ENCODE data around the gene HIC1. TPM values are rescaled to one million over a fixed set of nuclear protein-coding genes. Genes with fewer than 3 reads are reported as not detected.

The HIC1 gene
- total RNA-seq, 1 donor from 2014 or later: 21.6 TPM

GRCh38 chr17:2063261-2064146 is 8.6 kb downstream of the HIC1 start:
- no peak for DNase-seq (ENCODE audit: extremely low spot score, unreplicated experiment)
- Mint-ChIP-seq H3K4me3 (no peak overlapping the region), H3K36me3 (peaks cover 29% of the 10 kb centered on the region), H3K27me3 (peaks cover 16% of the 10 kb centered on the region), H3K9me3 (no peaks in the 10 kb centered on the region), H3K27ac (no peak overlapping the region), H3K4me1 (ENCODE audit: unreplicated experiment) (peaks cover 41% of the 10 kb centered on the region)
- no peak for TF ChIP-seq CTCF (conservative IDR thresholded peaks at IDR 0.05)

- TF ChIP-seq CTCF (conservative IDR thresholded peaks at IDR 0.05): no peak
- Mint-ChIP-seq H3K36me3 (peaks cover 29% of the 10 kb centered on the region), H3K4me1 (ENCODE audit: unreplicated experiment) (peaks cover 46% of the 10 kb centered on the region), H3K4me3 (no peak overlapping the region), H3K27me3 (peaks cover 16% of the 10 kb centered on the region), H3K9me3 (no peaks in the 10 kb centered on the region), H3K27ac (no peak overlapping the region)
- no peak for DNase-seq (ENCODE audit: extremely low spot score, unreplicated experiment)
Observed at GRCh38 chr17:2064147-2064489, 9.2 kb downstream of the HIC1 start.

GRCh38 chr17:2064520-2064971 is 9.6 kb downstream of the HIC1 start:
- no peak overlapping the region for H3K27ac Mint-ChIP-seq
- H3K4me1 Mint-ChIP-seq (ENCODE audit: unreplicated experiment): peaks cover 47% of the 10 kb centered on the region

GRCh38 chr17:2064980-2065785 is 10.3 kb downstream of the HIC1 start:
- H3K4me1 Mint-ChIP-seq (ENCODE audit: unreplicated experiment): peaks cover 53% of the 10 kb centered on the region
- no peak overlapping the region for H3K4me3 Mint-ChIP-seq
- no peak for DNase-seq (ENCODE audit: extremely low spot score, unreplicated experiment)
- peaks cover 29% of the 10 kb centered on the region for H3K36me3 Mint-ChIP-seq
- H3K9me3 Mint-ChIP-seq: no peaks in the 10 kb centered on the region
- H3K27me3 Mint-ChIP-seq: peaks cover 7% of the 10 kb centered on the region
- peak; percentile 51 for TF ChIP-seq CTCF (conservative IDR thresholded peaks at IDR 0.05)
- no peak overlapping the region for H3K27ac Mint-ChIP-seq

More at GRCh38 chr17:2064520-2064971, 9.6 kb downstream of the HIC1 start:
- Mint-ChIP-seq H3K9me3 (no peaks in the 10 kb centered on the region), H3K4me3 (no peak overlapping the region), H3K27me3 (peaks cover 13% of the 10 kb centered on the region), H3K36me3 (peaks cover 28% of the 10 kb centered on the region)
- DNase-seq (ENCODE audit: extremely low spot score, unreplicated experiment): no peak
- TF ChIP-seq CTCF (conservative IDR thresholded peaks at IDR 0.05): no peak

GRCh38 chr17:2065949-2066400 is 11.1 kb downstream of the HIC1 start:
- H3K27me3 Mint-ChIP-seq: no peaks in the 10 kb centered on the region
- no peak overlapping the region for H3K27ac Mint-ChIP-seq
- DNase-seq (ENCODE audit: extremely low spot score, unreplicated experiment): no peak
- H3K4me1 Mint-ChIP-seq (ENCODE audit: unreplicated experiment): peaks cover 54% of the 10 kb centered on the region
- no peak for TF ChIP-seq CTCF (conservative IDR thresholded peaks at IDR 0.05)
- no peaks in the 10 kb centered on the region for H3K9me3 Mint-ChIP-seq
- H3K36me3 Mint-ChIP-seq: peaks cover 23% of the 10 kb centered on the region
- H3K4me3 Mint-ChIP-seq: no peak overlapping the region

Measured in type B pancreatic cell (in vitro differentiated cells).